Liver (tissue), 9 donors: ENCODE results near the gene CARS2. TPM values are rescaled to one million over a fixed set of nuclear protein-coding genes. Genes with fewer than 3 reads are reported as not detected.

Experiments used
- DNase-seq: peaks from one replicate; pipeline ENCODE4 v3.0.0-alpha.2; 2017; ENCODE audit warnings: low spot score
- H3K27ac ChIP-seq, 2 donors: one replicate each; pipeline ENCODE4 v1.7.0; 2013; ENCODE audit warnings: inconsistent platforms in 2 of 2, low read length in 2 of 2, control low read depth in 1 of 2, low read depth in 1 of 2, mild to moderate bottlenecking in 1 of 2
- H3K27me3 ChIP-seq, 4 donors: one replicate each; pipeline versions ENCODE4 v1.6.1 to v1.7.0; 2013; ENCODE audit warnings: low read length in 3 of 4, inconsistent platforms in 1 of 4, mild to moderate bottlenecking in 1 of 4, moderate library complexity in 1 of 4; ENCODE audit not compliant: control insufficient read depth in 4 of 4, insufficient read depth in 4 of 4
- H3K36me3 ChIP-seq, 4 donors: one replicate each; pipeline versions ENCODE4 v1.6.1 to v1.7.0; 2013; ENCODE audit warnings: low read length in 3 of 4, mild to moderate bottlenecking in 3 of 4, low read depth in 1 of 4, moderate library complexity in 1 of 4; ENCODE audit not compliant: control insufficient read depth in 4 of 4, insufficient read depth in 3 of 4
- H3K4me1 ChIP-seq, 4 donors: one replicate each; pipeline versions ENCODE4 v1.6.1 to v1.7.0; 2013; ENCODE audit warnings: low read length in 3 of 4, mild to moderate bottlenecking in 3 of 4, moderate library complexity in 1 of 4; ENCODE audit not compliant: control insufficient read depth in 4 of 4, insufficient read depth in 4 of 4
- H3K4me3 ChIP-seq, 3 donors: one replicate each; pipeline versions ENCODE4 v1.6.1 to v1.7.0; 2013; ENCODE audit warnings: low read length in 3 of 3, control low read depth in 1 of 3, low read depth in 1 of 3, mild to moderate bottlenecking in 1 of 3
- H3K9ac ChIP-seq, 2 donors: one replicate each; pipeline ENCODE4 v1.7.0; 2013; ENCODE audit warnings: low read length in 2 of 2, mild to moderate bottlenecking in 2 of 2, moderate library complexity in 2 of 2, control low read depth in 1 of 2, low read depth in 1 of 2
- H3K9me3 ChIP-seq, 4 donors: one replicate each; pipeline versions ENCODE4 v1.6.1 to v1.7.0; 2013; ENCODE audit warnings: low read length in 3 of 4; ENCODE audit not compliant: control insufficient read depth in 4 of 4
- ATF3 ChIP-seq: IDR thresholded peaks from 2 replicates; pipeline ENCODE4 v1.6.1; 2016; ENCODE audit warnings: antibody characterized with exemption
- EGR1 ChIP-seq, 2 donors: IDR thresholded peaks; 2 replicates each; pipeline ENCODE4 v1.6.1; 2016 to 2018; ENCODE audit warnings: antibody characterized with exemption in 2 of 2, low read depth in 2 of 2
- FOXA1 ChIP-seq: IDR thresholded peaks from 2 replicates; pipeline ENCODE4 v1.6.1; 2016; ENCODE audit warnings: antibody characterized with exemption
- FOXA2 ChIP-seq: IDR thresholded peaks from 2 replicates; pipeline ENCODE4 v1.6.1; 2016; ENCODE audit warnings: antibody characterized with exemption
- GABPA ChIP-seq, 2 donors: IDR thresholded peaks in 1 of 2; conservative IDR thresholded peaks in 1 of 2; 2 replicates each; pipeline ENCODE4 v1.6.1; 2016; ENCODE audit warnings: antibody characterized with exemption in 2 of 2, mild to moderate bottlenecking in 1 of 2, moderate library complexity in 1 of 2
- HNF4A ChIP-seq, 2 donors: conservative IDR thresholded peaks; 2 replicates each; pipeline ENCODE4 v1.6.1; 2016; ENCODE audit warnings: antibody characterized with exemption in 2 of 2, mild to moderate bottlenecking in 2 of 2
- HNF4G ChIP-seq: IDR thresholded peaks from 2 replicates; pipeline ENCODE4 v1.6.1; 2016; ENCODE audit warnings: antibody characterized with exemption
- JUND ChIP-seq, 2 donors: IDR thresholded peaks; 2 replicates each; pipeline ENCODE4 v1.6.1; 2016; ENCODE audit warnings: antibody characterized with exemption in 2 of 2
- MAX ChIP-seq: IDR thresholded peaks from 2 replicates; pipeline ENCODE4 v1.6.1; 2016; ENCODE audit warnings: antibody characterized with exemption
- NR2F2 ChIP-seq: IDR thresholded peaks from 2 replicates; pipeline ENCODE4 v1.6.1; 2016; ENCODE audit warnings: antibody characterized with exemption
- RAD21 ChIP-seq, 2 donors: IDR thresholded peaks; 2 replicates each; pipeline ENCODE4 v1.6.1; 2016; ENCODE audit warnings: antibody characterized with exemption in 2 of 2, mild to moderate bottlenecking in 2 of 2
- RXRA ChIP-seq, 2 donors: IDR thresholded peaks; 2 replicates each; pipeline ENCODE4 v1.6.1; 2017 to 2018; ENCODE audit warnings: antibody characterized with exemption in 2 of 2, mild to moderate bottlenecking in 1 of 2
- SP1 ChIP-seq: IDR thresholded peaks from 2 replicates; pipeline ENCODE4 v1.6.1; 2018; ENCODE audit warnings: antibody characterized with exemption, mild to moderate bottlenecking
- TAF1 ChIP-seq: conservative IDR thresholded peaks from 2 replicates; pipeline ENCODE4 v1.6.1; 2016; ENCODE audit warnings: antibody characterized with exemption, mild to moderate bottlenecking
- YY1 ChIP-seq: IDR thresholded peaks from 2 replicates; pipeline ENCODE4 v1.6.1; 2016; ENCODE audit warnings: antibody characterized with exemption, mild to moderate bottlenecking
- WGBS: extraction: QIAGEN DNeasy Blood & Tissue Kit; methylation state at CpG from one replicate; pipeline ENCODE4 v1.1.7; 2013; 5-methylcytosine and 5-hydroxymethylcytosine counted together
- polyA plus RNA-seq, 2 donors: library from polyadenylated mRNA; stranded (reverse) in 1 of 2; unstranded in 1 of 2; fragments of 200-250 nt in 1 of 2; fragments of >200 nt in 1 of 2; fragmentation: Nextera tagmentation in 1 of 2; extraction: Ambion mirVana in 1 of 2; gene quantifications; one replicate each; pipeline versions ENCODE4 v1.2.1 to v1.2.3, GENCODE V29; 2013 to 2015
- total RNA-seq, 2 donors: library from RNA; depleted of rRNA; stranded (reverse); fragments of >200 nt; gene quantifications; one replicate each; pipeline ENCODE4 v1.2.3, GENCODE V29; 2014
- TF ChIP-seq, protein P1 (sequence below): IDR thresholded peaks from 2 replicates; pipeline ENCODE4 v1.6.1; 2016; ENCODE audit warnings: antibody characterized with exemption
- TF ChIP-seq, protein P2 (sequence below): fragments of 150-350 bp; IDR thresholded peaks from 2 replicates; pipeline ENCODE4 v1.5.1; 2017; ENCODE audit warnings: improper control_type of control experiment, low read depth, low read length; ENCODE audit not compliant: missing input control
- TF ChIP-seq, protein P3 (sequence below): IDR thresholded peaks from 2 replicates; pipeline ENCODE4 v1.6.1; 2016; ENCODE audit warnings: antibody characterized with exemption, mild to moderate bottlenecking
- donor health status: healthy.
- donor health status: healthy.
- donor health status: healthy.
- donor health status: healthy.
- donor health status: healthy.

CARS2 gene
- 10 to 100 TPM; 28.6 to 32.3 TPM for total RNA-seq
- 10 to 100 TPM; 30.5 to 44.0 TPM for polyA plus RNA-seq

DNA sequence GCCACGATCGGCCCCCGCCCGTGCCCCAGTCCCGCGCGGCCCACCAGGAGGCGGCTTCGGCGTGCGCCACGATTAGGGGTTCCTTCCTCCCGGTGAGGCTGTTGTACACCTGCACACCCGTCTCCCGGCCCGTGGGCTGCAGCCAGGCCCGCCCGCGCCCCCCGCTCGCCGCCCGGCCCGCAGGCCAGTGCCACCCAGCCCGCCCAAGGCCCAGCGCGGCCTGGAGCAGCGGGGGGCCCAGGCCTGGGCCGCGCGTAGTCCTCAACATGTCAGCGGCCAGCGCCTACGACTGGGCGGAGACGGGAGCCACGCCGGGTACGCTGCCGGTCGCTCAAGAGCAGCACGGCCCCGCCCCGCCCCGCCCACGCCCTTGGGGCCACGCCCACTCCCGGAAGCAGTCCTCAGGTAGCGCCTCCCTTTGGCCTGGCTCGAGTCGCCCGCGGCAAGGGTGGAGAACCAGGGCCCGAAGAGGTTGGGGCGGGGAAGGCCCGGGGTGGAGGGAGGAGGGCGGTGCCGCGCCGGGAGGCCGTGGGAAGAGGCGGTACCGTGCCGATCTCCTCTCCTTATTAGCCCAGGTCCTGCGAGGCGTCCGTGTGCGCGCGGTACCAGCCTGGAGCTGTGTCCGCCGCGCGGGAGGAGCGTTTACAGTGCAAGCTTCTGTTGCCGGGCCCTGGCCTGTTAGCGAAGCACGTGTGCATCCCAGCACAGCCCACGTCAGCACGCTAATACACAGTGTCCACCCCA lies at the start of gene CARS2:
TSS of gene CARS2 (minus strand) at position 291 of the 744 bp plus-strand sequence. CDS start at position 268, 23 bp downstream.
- Histone ChIP-seq H3K27ac (peak within 1 kb of the TSS; percentile 34 to 85), H3K4me1 (peaks cover 2 to 21% (median 12%) of the 10 kb centered on the region in 4 donors), H3K36me3 (peaks cover 0 to 5% (median 2%) of the 10 kb centered on the region in 4 donors), H3K27me3 (no peaks in the 10 kb centered on the region), H3K4me3 (peak within 1 kb of the TSS; percentile 69 to 93 (median 78)), H3K9me3 (no peaks in the 10 kb centered on the region), H3K9ac (peak within 1 kb of the TSS; percentile 79 to 80)
- TF ChIP-seq HNF4G (no peak), GABPA (IDR thresholded peaks at IDR 0.05 in 1 of 2, conservative IDR thresholded peaks at IDR 0.05 in 1 of 2) (peak in 1 of 2 donors; percentile 80), YY1 (peak; percentile 88), TAF1 (no peak), RXRA (IDR thresholded peaks at IDR 0.05) (peak; percentile 51 to 55), MAX (peak; percentile 36), ATF3 (no peak), JUND (IDR thresholded peaks at IDR 0.05) (peak in 1 of 2 donors; percentile 24), FOXA2 (peak; percentile 46), RAD21 (IDR thresholded peaks at IDR 0.05) (peak; percentile 51 to 52), FOXA1 (peak; percentile 29), HNF4A (conservative IDR thresholded peaks at IDR 0.05) (peak; percentile 28 to 50), SP1 (peak; percentile 94), EGR1 (IDR thresholded peaks at IDR 0.05; ENCODE audit: low read depth in 2 of 2) (peak; percentile 99), NR2F2 (peak; percentile 23)
- TF ChIP-seq, protein P1, sequence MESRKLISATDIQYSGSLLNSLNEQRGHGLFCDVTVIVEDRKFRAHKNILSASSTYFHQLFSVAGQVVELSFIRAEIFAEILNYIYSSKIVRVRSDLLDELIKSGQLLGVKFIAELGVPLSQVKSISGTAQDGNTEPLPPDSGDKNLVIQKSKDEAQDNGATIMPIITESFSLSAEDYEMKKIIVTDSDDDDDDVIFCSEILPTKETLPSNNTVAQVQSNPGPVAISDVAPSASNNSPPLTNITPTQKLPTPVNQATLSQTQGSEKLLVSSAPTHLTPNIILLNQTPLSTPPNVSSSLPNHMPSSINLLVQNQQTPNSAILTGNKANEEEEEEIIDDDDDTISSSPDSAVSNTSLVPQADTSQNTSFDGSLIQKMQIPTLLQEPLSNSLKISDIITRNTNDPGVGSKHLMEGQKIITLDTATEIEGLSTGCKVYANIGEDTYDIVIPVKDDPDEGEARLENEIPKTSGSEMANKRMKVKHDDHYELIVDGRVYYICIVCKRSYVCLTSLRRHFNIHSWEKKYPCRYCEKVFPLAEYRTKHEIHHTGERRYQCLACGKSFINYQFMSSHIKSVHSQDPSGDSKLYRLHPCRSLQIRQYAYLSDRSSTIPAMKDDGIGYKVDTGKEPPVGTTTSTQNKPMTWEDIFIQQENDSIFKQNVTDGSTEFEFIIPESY = no peak
- TF ChIP-seq, protein P2, sequence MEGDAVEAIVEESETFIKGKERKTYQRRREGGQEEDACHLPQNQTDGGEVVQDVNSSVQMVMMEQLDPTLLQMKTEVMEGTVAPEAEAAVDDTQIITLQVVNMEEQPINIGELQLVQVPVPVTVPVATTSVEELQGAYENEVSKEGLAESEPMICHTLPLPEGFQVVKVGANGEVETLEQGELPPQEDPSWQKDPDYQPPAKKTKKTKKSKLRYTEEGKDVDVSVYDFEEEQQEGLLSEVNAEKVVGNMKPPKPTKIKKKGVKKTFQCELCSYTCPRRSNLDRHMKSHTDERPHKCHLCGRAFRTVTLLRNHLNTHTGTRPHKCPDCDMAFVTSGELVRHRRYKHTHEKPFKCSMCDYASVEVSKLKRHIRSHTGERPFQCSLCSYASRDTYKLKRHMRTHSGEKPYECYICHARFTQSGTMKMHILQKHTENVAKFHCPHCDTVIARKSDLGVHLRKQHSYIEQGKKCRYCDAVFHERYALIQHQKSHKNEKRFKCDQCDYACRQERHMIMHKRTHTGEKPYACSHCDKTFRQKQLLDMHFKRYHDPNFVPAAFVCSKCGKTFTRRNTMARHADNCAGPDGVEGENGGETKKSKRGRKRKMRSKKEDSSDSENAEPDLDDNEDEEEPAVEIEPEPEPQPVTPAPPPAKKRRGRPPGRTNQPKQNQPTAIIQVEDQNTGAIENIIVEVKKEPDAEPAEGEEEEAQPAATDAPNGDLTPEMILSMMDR = no peak
- TF ChIP-seq, protein P3, sequence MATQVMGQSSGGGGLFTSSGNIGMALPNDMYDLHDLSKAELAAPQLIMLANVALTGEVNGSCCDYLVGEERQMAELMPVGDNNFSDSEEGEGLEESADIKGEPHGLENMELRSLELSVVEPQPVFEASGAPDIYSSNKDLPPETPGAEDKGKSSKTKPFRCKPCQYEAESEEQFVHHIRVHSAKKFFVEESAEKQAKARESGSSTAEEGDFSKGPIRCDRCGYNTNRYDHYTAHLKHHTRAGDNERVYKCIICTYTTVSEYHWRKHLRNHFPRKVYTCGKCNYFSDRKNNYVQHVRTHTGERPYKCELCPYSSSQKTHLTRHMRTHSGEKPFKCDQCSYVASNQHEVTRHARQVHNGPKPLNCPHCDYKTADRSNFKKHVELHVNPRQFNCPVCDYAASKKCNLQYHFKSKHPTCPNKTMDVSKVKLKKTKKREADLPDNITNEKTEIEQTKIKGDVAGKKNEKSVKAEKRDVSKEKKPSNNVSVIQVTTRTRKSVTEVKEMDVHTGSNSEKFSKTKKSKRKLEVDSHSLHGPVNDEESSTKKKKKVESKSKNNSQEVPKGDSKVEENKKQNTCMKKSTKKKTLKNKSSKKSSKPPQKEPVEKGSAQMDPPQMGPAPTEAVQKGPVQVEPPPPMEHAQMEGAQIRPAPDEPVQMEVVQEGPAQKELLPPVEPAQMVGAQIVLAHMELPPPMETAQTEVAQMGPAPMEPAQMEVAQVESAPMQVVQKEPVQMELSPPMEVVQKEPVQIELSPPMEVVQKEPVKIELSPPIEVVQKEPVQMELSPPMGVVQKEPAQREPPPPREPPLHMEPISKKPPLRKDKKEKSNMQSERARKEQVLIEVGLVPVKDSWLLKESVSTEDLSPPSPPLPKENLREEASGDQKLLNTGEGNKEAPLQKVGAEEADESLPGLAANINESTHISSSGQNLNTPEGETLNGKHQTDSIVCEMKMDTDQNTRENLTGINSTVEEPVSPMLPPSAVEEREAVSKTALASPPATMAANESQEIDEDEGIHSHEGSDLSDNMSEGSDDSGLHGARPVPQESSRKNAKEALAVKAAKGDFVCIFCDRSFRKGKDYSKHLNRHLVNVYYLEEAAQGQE = peak; percentile 90
- WGBS = under 1% methylated on average over 80 of the region's 80 CpGs
- DNase-seq = peak; percentile 99
